ENCODE measurements around the gene PGBD1. TPM values are rescaled to one million over a fixed set of nuclear protein-coding genes. Genes with fewer than 3 reads are reported as not detected.

The PGBD1 gene
- total and polyA plus RNA-seq, 2 of the 13 experiments (the other 11 are each of a cell fraction or from before 2014, with no cell fraction given), result 3.6 to 6.9 TPM

DNA sequence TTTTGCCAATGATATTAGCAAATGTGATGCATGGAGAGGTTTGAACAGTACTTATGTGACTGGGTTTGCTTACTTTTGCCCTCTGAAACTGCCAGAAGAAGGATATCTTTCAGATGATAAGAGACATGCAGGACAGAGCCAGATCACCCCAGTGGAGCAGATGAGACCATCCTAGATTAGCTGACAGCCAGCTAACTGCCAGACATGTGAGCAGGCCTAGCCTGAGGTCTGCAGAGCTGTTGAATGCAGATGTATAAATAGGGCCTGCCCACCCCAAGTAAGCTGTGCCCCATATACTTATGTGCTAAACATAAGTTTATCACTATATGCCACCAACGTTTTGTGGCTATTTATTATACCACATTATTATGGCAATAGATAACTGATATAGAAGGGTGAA is 48.7 kb downstream of the PGBD1 start (continued):
- TF ChIP-seq, protein P1, sequence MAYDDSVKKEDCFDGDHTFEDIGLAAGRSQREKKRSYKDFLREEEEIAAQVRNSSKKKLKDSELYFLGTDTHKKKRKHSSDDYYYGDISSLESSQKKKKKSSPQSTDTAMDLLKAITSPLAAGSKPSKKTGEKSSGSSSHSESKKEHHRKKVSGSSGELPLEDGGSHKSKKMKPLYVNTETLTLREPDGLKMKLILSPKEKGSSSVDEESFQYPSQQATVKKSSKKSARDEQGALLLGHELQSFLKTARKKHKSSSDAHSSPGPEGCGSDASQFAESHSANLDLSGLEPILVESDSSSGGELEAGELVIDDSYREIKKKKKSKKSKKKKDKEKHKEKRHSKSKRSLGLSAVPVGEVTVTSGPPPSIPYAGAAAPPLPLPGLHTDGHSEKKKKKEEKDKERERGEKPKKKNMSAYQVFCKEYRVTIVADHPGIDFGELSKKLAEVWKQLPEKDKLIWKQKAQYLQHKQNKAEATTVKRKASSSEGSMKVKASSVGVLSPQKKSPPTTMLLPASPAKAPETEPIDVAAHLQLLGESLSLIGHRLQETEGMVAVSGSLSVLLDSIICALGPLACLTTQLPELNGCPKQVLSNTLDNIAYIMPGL (CRISPR knock-in tag; IDR thresholded peaks at IDR 0.05; ENCODE audit: borderline replicate concordance in 1 of 2, low read depth in 1 of 2), result no peak

DNA sequence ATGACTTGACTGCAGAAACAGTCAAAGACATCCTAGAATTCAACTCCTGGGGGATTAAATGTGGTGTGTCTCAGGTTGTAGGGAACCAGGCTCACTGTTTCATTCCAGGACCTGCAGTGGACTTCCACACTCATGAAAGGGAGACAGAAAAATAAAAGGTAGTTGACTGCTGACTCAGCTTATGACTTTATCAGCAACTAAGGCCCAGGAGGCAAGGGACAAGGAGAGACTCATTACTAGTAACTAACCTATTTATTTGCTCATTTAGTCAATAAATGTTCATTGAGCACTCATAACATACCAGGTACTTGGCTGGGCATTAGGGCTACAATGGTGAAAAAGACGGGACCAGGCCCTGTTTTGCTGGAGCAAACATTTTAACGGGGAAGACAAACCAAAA is 51.7 kb downstream of the PGBD1 start:
- no TSS peak for BruUV-seq (replicated peaks)
- TF ChIP-seq MAFK (conservative IDR thresholded peaks at IDR 0.05 in 1 of 2, IDR thresholded peaks at IDR 0.05 in 1 of 2; ENCODE audit: low read length in 2 of 2) (peak; percentile 69 to 87), SMC3 (IDR thresholded peaks at IDR 0.05; ENCODE audit: low read length) (no peak), MAFF (IDR thresholded peaks at IDR 0.05; ENCODE audit: low read depth, low read length) (peak; percentile 68)

More for the DNA sequence above, 51.7 kb downstream of the PGBD1 start:
- Histone ChIP-seq H3K4me2 (ENCODE audit: low read depth, low read length) (no peak overlapping the region), H3K4me1 (ENCODE audit: insufficient read depth, low read length) (peaks cover 25% of the 10 kb centered on the region), H3K27ac (ENCODE audit: extremely low read length, insufficient read depth, low read length) (no peak overlapping the region), H2AFZ (ENCODE audit: low read length) (no peak overlapping the region), H3K27me3 (ENCODE audit: control insufficient read depth in 1 of 2, insufficient read depth in 2 of 2, low read length in 2 of 2) (no peaks in the 10 kb centered on the region; a peak in 1 of 5 replicates), H4K20me1 (ENCODE audit: insufficient read depth, low read length) (no peaks in the 10 kb centered on the region), H3K79me2 (ENCODE audit: insufficient read depth, low read length) (peaks cover 9% of the 10 kb centered on the region), H3K9me3 (ENCODE audit: low read length) (no peaks in the 10 kb centered on the region), H3K4me3 (replicated peaks in 1 of 3; ENCODE audit: insufficient read depth in 1 of 3, low read depth in 2 of 3, low read length in 3 of 3) (no peak overlapping the region), H3K36me3 (replicated peaks in 1 of 2; ENCODE audit: control insufficient read depth in 1 of 2, insufficient read depth in 2 of 2, low read length in 2 of 2) (no peaks in the 10 kb centered on the region; a peak in 1 of 5 replicates), H3K9ac (ENCODE audit: insufficient read depth, low read depth, low read length) (no peak overlapping the region)
- no peak for ATAC-seq
- no peak for DNase-seq (ENCODE audit: low spot score)
- intact Hi-C loops (cut with micrococcal nuclease; ENCODE audit: unreplicated experiment) (no loop called here), in situ Hi-C loops (cut with HindIII; ENCODE audit: extremely low pct_ligation_motif_present, low pct_unique_long_range_greater_than_20kb) (no loop called here)
- WGBS (ENCODE audit: low lambda C conversion rate), result 97% methylated on average over 2 of the region's 2 CpGs
- ChIA-PET CTCF (ENCODE audit: low intra/inter-chr PET ratio, low total read pairs) (no interaction called here), POLR2A (interaction anchor here (4.9 kb wide), 1 partner anchor 9 kb away, joined by 108 read pairs; no protein-coding TSS in a partner anchor)
- no peak for FAIRE-seq

Data from HepG2 (cell line).